Measurements from ENCODE around the gene FGD5.

FGD5 gene

GRCh38 chr3:14864131-14864530, 45.4 kb downstream of the FGD5 start:
- Histone ChIP-seq H3K9me2 (replicated peaks; ENCODE audit: control insufficient read depth, low read length) (no peaks in the 10 kb centered on the region), H3K27me3 (ENCODE audit: control insufficient read depth, low read length) (no peaks in the 10 kb centered on the region), H3K27ac (ENCODE audit: low read depth, low read length) (no peak overlapping the region), H3K4me3 (ENCODE audit: low read length) (no peak overlapping the region), H3K4me2 (ENCODE audit: low read length) (no peak overlapping the region), H3K9me3 (ENCODE audit: control insufficient read depth, insufficient read depth, low read length) (no peaks in the 10 kb centered on the region), H3K36me3 (ENCODE audit: control insufficient read depth, low read length) (no peaks in the 10 kb centered on the region), H3F3A (ENCODE audit: control insufficient read depth, insufficient read depth) (no peaks in the 10 kb centered on the region), H4K20me1 (ENCODE audit: control insufficient read depth, insufficient read depth, low read depth, low read length) (no peaks in the 10 kb centered on the region), H3K79me2 (ENCODE audit: control insufficient read depth, low read length) (no peaks in the 10 kb centered on the region), H3K4me1 (ENCODE audit: control insufficient read depth, low read length) (no peaks in the 10 kb centered on the region)
- no peak for TF ChIP-seq EZH2phosphoT487 (IDR thresholded peaks at IDR 0.05; ENCODE audit: borderline replicate concordance, low read length)
- no peak for TF ChIP-seq CTCF (IDR thresholded peaks at IDR 0.05; ENCODE audit: low read depth, low read length, poor library complexity, severe bottlenecking)

GRCh38 chr3:14866627-14867026, 47.9 kb downstream of the FGD5 start:
- H3K27me3 ChIP-seq (ENCODE audit: control insufficient read depth, low read length), result no peaks in the 10 kb centered on the region
- no peak for TF ChIP-seq EZH2phosphoT487 (IDR thresholded peaks at IDR 0.05; ENCODE audit: borderline replicate concordance, low read length)
- no peak for TF ChIP-seq CTCF (IDR thresholded peaks at IDR 0.05; ENCODE audit: low read depth, low read length, poor library complexity, severe bottlenecking)
- H3K4me2 ChIP-seq (ENCODE audit: low read length), result no peak overlapping the region
- no peaks in the 10 kb centered on the region for H3F3A ChIP-seq (ENCODE audit: control insufficient read depth, insufficient read depth)
- no peaks in the 10 kb centered on the region for H3K9me2 ChIP-seq (replicated peaks; ENCODE audit: control insufficient read depth, low read length)
- no peak overlapping the region for H3K27ac ChIP-seq (ENCODE audit: low read depth, low read length)
- H4K20me1 ChIP-seq (ENCODE audit: control insufficient read depth, insufficient read depth, low read depth, low read length), result no peaks in the 10 kb centered on the region
- H3K9me3 ChIP-seq (ENCODE audit: control insufficient read depth, insufficient read depth, low read length), result no peaks in the 10 kb centered on the region
- H3K4me3 ChIP-seq (ENCODE audit: low read length), result no peak overlapping the region
- no peaks in the 10 kb centered on the region for H3K79me2 ChIP-seq (ENCODE audit: control insufficient read depth, low read length)
- no peaks in the 10 kb centered on the region for H3K4me1 ChIP-seq (ENCODE audit: control insufficient read depth, low read length)
- no peaks in the 10 kb centered on the region for H3K36me3 ChIP-seq (ENCODE audit: control insufficient read depth, low read length)

- no peaks in the 10 kb centered on the region for H3K4me1 ChIP-seq (ENCODE audit: control insufficient read depth, low read length)
- H3K4me3 ChIP-seq (ENCODE audit: low read length), result no peak overlapping the region
- H3K9me3 ChIP-seq (ENCODE audit: control insufficient read depth, insufficient read depth, low read length), result no peaks in the 10 kb centered on the region
- no peaks in the 10 kb centered on the region for H3K27me3 ChIP-seq (ENCODE audit: control insufficient read depth, low read length)
- no peak for TF ChIP-seq CTCF (IDR thresholded peaks at IDR 0.05; ENCODE audit: low read depth, low read length, poor library complexity, severe bottlenecking)
- no peak for TF ChIP-seq EZH2phosphoT487 (IDR thresholded peaks at IDR 0.05; ENCODE audit: borderline replicate concordance, low read length)
- no peaks in the 10 kb centered on the region for H4K20me1 ChIP-seq (ENCODE audit: control insufficient read depth, insufficient read depth, low read depth, low read length)
- H3F3A ChIP-seq (ENCODE audit: control insufficient read depth, insufficient read depth), result no peaks in the 10 kb centered on the region
- H3K36me3 ChIP-seq (ENCODE audit: control insufficient read depth, low read length), result no peaks in the 10 kb centered on the region
- H3K27ac ChIP-seq (ENCODE audit: low read depth, low read length), result no peak overlapping the region
- H3K4me2 ChIP-seq (ENCODE audit: low read length), result no peak overlapping the region
- no peaks in the 10 kb centered on the region for H3K79me2 ChIP-seq (ENCODE audit: control insufficient read depth, low read length)
- H3K9me2 ChIP-seq (replicated peaks; ENCODE audit: control insufficient read depth, low read length), result no peaks in the 10 kb centered on the region
These were observed 49.3 kb downstream of the FGD5 start for GRCh38 chr3:14867936-14868570.
